ENCODE measurements around the gene CDK8.
"Not testable (repeated sequence)": the region's sequence is repeated elsewhere in the genome, so short reads cannot be mapped to it uniquely, and the experiment has no call there.

The CDK8 gene

GRCh38 chr13:26253262-26253786 is 605 bp upstream of the CDK8 start:
- no peak for DNase-seq (ENCODE audit: low read depth in 2 of 3, low spot score in 2 of 3)

GRCh38 chr13:26254583-26255111 is 718 bp downstream of the CDK8 start:
- DNase-seq (ENCODE audit: low read depth in 2 of 3, low spot score in 2 of 3) = peak; percentile 18 to 32 (median 18)

GRCh38 chr13:26255115-26255514 is 1.2 kb downstream of the CDK8 start:
- DNase-seq (ENCODE audit: low read depth in 2 of 3, low spot score in 2 of 3) = no peak

- DNase-seq (ENCODE audit: low read depth in 2 of 3, low spot score in 2 of 3) = no peak
Observed at GRCh38 chr13:26255691-26256277, 1.9 kb downstream of the CDK8 start.

- no peak for DNase-seq (ENCODE audit: low read depth in 2 of 3, low spot score in 2 of 3)
Observed at GRCh38 chr13:26257049-26257448, 3.1 kb downstream of the CDK8 start.

- DNase-seq (ENCODE audit: low read depth in 2 of 3, low spot score in 2 of 3) = no peak
Observed at GRCh38 chr13:26259634-26260033, 5.7 kb downstream of the CDK8 start.

GRCh38 chr13:26262156-26262555 is 8.2 kb downstream of the CDK8 start:
- DNase-seq (ENCODE audit: low read depth in 2 of 3, low spot score in 2 of 3) = no peak

GRCh38 chr13:26266311-26266710 is 12.4 kb downstream of the CDK8 start:
- no peak for DNase-seq (ENCODE audit: low read depth in 2 of 3, low spot score in 2 of 3)

GRCh38 chr13:26270707-26271106 is 16.8 kb downstream of the CDK8 start:
- DNase-seq (ENCODE audit: low read depth in 2 of 3, low spot score in 2 of 3) = no peak

GRCh38 chr13:26272621-26273020 is 18.7 kb downstream of the CDK8 start:
- no peak for DNase-seq (ENCODE audit: low read depth in 2 of 3, low spot score in 2 of 3)

GRCh38 chr13:26280295-26280694 is 26.4 kb downstream of the CDK8 start:
- no peak for DNase-seq (ENCODE audit: low read depth in 2 of 3, low spot score in 2 of 3)

- DNase-seq (ENCODE audit: low read depth in 2 of 3, low spot score in 2 of 3) = no peak
Observed at GRCh38 chr13:26280822-26281221, 26.9 kb downstream of the CDK8 start.

- not testable (repeated sequence) for DNase-seq (ENCODE audit: low read depth in 2 of 3, low spot score in 2 of 3)
Observed at GRCh38 chr13:26285911-26286310, 32.0 kb downstream of the CDK8 start.

- not testable (repeated sequence) for DNase-seq (ENCODE audit: low read depth in 2 of 3, low spot score in 2 of 3)
Observed at GRCh38 chr13:26288838-26289237, 34.9 kb downstream of the CDK8 start.

GRCh38 chr13:26295812-26296211 is 41.9 kb downstream of the CDK8 start:
- DNase-seq (ENCODE audit: low read depth in 2 of 3, low spot score in 2 of 3) = no peak

GRCh38 chr13:26299168-26299750 is 45.3 kb downstream of the CDK8 start:
- no peak for DNase-seq (ENCODE audit: low read depth in 2 of 3, low spot score in 2 of 3)

- no peak for DNase-seq (ENCODE audit: low read depth in 2 of 3, low spot score in 2 of 3)
Observed at GRCh38 chr13:26300140-26300539, 46.2 kb downstream of the CDK8 start.

- no peak for DNase-seq (ENCODE audit: low read depth in 2 of 3, low spot score in 2 of 3)
Observed at GRCh38 chr13:26305676-26306075, 51.7 kb downstream of the CDK8 start.

GRCh38 chr13:26307701-26308100 is 53.8 kb downstream of the CDK8 start:
- DNase-seq (ENCODE audit: low read depth in 2 of 3, low spot score in 2 of 3) = no peak

GRCh38 chr13:26308250-26308649 is 54.3 kb downstream of the CDK8 start:
- no peak for DNase-seq (ENCODE audit: low read depth in 2 of 3, low spot score in 2 of 3)

GRCh38 chr13:26308836-26309235 is 54.9 kb downstream of the CDK8 start:
- no peak for DNase-seq (ENCODE audit: low read depth in 2 of 3, low spot score in 2 of 3)

GRCh38 chr13:26310003-26310402 is 56.1 kb downstream of the CDK8 start:
- DNase-seq (ENCODE audit: low read depth in 2 of 3, low spot score in 2 of 3) = no peak

GRCh38 chr13:26310470-26310869 is 56.5 kb downstream of the CDK8 start:
- DNase-seq (ENCODE audit: low read depth in 2 of 3, low spot score in 2 of 3) = no peak

All from activated CD8-positive, alpha-beta memory T cell treated with anti-CD3 and anti-CD28 coated beads for 48 hours (primary cell).